ENCODE data around the gene FAM110D. TPM values are rescaled to one million over a fixed set of nuclear protein-coding genes. Genes with fewer than 3 reads are reported as not detected.

Gene FAM110D
- total RNA-seq, 4 donors from 2014 or later: 2.4 to 3.6 (median 2.7) TPM

DNA sequence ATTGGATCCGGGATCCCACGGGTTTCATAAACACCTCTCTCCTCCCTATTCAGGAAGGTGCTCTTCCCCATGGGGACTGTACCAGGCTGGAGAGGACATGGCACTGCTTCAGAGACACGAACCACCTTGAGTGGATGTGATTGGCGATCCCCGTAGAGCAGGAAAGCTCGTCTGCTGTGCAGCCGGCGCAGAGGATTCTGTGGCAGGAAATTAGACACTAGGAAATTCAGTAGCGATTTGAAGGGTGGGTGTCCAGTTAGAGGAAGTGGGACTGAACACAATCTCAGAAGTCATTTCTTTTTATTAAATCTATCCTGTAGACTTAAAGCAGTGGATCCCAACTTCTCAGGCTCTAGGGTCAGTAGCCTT is 46.5 kb upstream of the FAM110D start:
- TF ChIP-seq POLR2A (IDR thresholded peaks at IDR 0.05) (no peak), POLR2AphosphoS5 (IDR thresholded peaks at IDR 0.05) (no peak), EP300 (IDR thresholded peaks at IDR 0.05) (no peak)
- TF ChIP-seq, protein P1, sequence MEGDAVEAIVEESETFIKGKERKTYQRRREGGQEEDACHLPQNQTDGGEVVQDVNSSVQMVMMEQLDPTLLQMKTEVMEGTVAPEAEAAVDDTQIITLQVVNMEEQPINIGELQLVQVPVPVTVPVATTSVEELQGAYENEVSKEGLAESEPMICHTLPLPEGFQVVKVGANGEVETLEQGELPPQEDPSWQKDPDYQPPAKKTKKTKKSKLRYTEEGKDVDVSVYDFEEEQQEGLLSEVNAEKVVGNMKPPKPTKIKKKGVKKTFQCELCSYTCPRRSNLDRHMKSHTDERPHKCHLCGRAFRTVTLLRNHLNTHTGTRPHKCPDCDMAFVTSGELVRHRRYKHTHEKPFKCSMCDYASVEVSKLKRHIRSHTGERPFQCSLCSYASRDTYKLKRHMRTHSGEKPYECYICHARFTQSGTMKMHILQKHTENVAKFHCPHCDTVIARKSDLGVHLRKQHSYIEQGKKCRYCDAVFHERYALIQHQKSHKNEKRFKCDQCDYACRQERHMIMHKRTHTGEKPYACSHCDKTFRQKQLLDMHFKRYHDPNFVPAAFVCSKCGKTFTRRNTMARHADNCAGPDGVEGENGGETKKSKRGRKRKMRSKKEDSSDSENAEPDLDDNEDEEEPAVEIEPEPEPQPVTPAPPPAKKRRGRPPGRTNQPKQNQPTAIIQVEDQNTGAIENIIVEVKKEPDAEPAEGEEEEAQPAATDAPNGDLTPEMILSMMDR (IDR thresholded peaks at IDR 0.05): no peak
- peaks cover 25% of the 10 kb centered on the region for H3K4me1 ChIP-seq
- WGBS: 0% methylated on average over 8 of the region's 9 CpGs

DNA sequence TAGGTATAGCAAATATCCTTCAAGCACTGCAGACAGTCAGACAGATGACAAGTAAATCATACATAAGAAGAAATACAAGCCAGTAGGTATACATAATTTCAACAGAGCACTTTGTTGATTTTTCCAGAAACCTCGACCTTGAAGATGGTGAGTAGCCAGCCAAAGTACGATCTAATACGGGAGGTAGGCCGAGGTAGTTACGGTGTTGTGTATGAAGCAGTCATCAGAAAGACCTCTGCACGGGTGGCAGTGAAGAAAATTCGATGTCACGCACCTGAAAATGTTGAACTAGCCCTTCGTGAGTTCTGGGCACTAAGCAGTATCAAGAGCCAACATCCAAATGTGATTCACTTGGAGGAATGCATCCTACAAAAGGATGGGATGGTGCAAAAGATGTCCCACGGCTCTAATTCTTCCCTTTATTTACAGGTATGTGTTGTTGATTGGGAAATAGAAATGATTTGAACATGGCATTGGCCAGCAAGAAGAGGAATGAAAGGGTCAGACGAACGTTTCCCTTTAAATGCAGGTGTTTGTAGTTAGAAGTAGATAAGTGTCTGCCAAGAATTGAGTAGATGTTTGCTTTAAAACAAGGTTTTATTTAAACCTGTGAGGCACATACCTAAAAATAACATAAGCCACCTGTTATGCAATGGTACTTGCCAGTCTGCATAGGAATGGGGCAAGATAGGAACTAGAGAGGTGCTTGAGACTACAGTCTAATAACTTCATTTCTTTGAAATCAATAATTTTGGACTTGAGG is 44.5 kb upstream of the FAM110D start:
- Histone ChIP-seq H3K27me3 (no peaks in the 10 kb centered on the region), H3K27ac (no peak overlapping the region), H3K9me3 (no peaks in the 10 kb centered on the region), H3K36me3 (peaks cover 20% of the 10 kb centered on the region), H3K4me1 (peaks cover 25% of the 10 kb centered on the region), H3K4me3 (no peak overlapping the region)
- TF ChIP-seq, protein P1 (IDR thresholded peaks at IDR 0.05): no peak
- no peak for TF ChIP-seq EP300 (IDR thresholded peaks at IDR 0.05)
- no peak for TF ChIP-seq POLR2A (IDR thresholded peaks at IDR 0.05)
- TF ChIP-seq POLR2AphosphoS5 (IDR thresholded peaks at IDR 0.05): no peak
- DNase-seq (ENCODE audit: low spot score in 2 of 2): no peak
- 87% methylated on average over 12 of the region's 12 CpGs for WGBS

More for the DNA sequence above, 46.5 kb upstream of the FAM110D start:
- no peaks in the 10 kb centered on the region for H3K9me3 ChIP-seq
- H3K36me3 ChIP-seq: peaks cover 5% of the 10 kb centered on the region
- no peaks in the 10 kb centered on the region for H3K27me3 ChIP-seq
- peak overlapping the region; percentile 97 for H3K27ac ChIP-seq
- no peak for DNase-seq (ENCODE audit: low spot score in 2 of 2)
- peak overlapping the region; percentile 98 for H3K4me3 ChIP-seq

DNA sequence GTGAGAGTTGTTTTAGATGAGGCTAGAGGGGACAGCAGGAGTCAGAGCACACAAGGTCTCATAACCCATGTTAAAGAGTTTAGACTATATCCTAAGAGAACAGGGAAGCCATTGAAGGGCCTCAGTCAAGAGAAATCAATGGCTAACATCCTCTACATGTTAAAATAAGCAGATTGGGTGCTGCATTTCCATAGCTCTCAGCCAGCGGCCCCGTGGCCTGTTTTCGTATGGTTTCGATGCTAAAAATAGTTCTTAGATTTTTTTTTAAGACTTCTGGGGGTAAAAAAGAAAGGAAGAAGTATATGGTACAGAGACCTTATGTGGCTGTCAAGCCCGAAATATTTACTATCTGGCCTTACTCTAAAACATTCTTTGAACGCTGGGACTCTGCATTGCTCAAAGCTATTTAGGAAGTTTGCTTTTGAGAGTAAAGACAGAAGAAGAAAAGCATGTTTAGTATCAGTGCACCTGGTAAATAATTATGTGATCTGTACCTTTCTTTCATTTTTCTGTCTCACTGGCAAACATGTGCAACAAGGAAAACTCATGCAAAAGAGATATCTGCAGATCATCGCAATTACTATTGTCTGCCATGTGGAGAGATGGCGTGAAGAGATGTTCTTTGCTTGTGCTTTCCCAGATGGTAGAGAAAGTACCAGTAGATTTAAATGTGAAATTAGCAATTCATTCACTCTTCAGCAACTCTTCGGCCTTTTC is 38.8 kb upstream of the FAM110D start:
- Histone ChIP-seq H3K27ac (no peak overlapping the region), H3K27me3 (no peaks in the 10 kb centered on the region), H3K36me3 (peaks cover 23% of the 10 kb centered on the region), H3K4me3 (no peak overlapping the region), H3K4me1 (peaks cover 35% of the 10 kb centered on the region), H3K9me3 (no peaks in the 10 kb centered on the region)
- WGBS: 76% methylated on average over 9 of the region's 9 CpGs
- TF ChIP-seq POLR2AphosphoS5 (IDR thresholded peaks at IDR 0.05) (no peak), EP300 (IDR thresholded peaks at IDR 0.05) (no peak), POLR2A (IDR thresholded peaks at IDR 0.05) (no peak)
- TF ChIP-seq, protein P1 (IDR thresholded peaks at IDR 0.05): no peak
- DNase-seq (ENCODE audit: low spot score in 2 of 2): no peak

DNA sequence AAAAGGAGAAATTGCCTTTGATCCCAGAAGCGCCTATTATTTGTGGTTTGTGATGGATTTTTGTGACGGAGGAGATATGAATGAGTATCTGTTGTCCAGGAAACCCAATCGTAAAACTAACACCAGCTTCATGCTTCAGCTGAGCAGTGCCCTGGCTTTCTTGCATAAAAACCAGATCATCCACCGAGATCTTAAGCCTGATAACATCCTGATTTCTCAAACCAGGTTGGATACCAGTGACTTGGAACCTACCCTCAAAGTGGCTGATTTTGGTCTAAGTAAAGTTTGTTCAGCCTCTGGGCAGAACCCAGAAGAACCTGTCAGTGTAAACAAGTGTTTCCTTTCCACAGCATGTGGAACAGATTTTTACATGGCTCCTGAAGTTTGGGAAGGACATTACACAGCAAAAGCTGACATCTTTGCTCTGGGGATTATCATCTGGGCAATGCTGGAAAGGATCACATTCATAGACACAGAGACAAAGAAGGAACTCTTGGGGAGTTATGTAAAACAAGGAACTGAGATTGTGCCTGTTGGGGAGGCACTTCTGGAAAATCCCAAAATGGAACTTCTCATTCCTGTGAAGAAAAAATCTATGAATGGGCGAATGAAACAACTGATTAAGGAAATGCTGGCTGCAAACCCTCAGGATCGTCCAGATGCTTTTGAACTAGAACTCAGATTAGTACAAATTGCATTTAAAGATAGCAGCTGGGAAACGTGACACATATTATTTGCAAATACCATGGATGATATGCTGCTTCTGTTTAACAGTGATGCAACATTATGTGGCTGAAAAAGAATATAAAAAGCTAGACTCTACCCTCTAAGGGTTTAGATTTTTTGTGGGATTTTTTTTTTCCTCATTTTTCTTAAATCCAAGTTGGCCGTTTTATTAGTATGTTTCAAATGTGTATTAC is 36.8 kb upstream of the FAM110D start:
- no peak overlapping the region for H3K4me3 ChIP-seq
- no peaks in the 10 kb centered on the region for H3K9me3 ChIP-seq
- H3K4me1 ChIP-seq: peaks cover 53% of the 10 kb centered on the region
- peak overlapping the region; percentile 25 for H3K27ac ChIP-seq
- no peak for DNase-seq (ENCODE audit: low spot score in 2 of 2)
- no peaks in the 10 kb centered on the region for H3K27me3 ChIP-seq
- TF ChIP-seq POLR2A (IDR thresholded peaks at IDR 0.05) (no peak), EP300 (IDR thresholded peaks at IDR 0.05) (no peak), POLR2AphosphoS5 (IDR thresholded peaks at IDR 0.05) (no peak)
- TF ChIP-seq, protein P1 (IDR thresholded peaks at IDR 0.05): no peak
- WGBS: 50% methylated on average over 8 of the region's 8 CpGs
- peaks cover 20% of the 10 kb centered on the region for H3K36me3 ChIP-seq

All from suprapubic skin (tissue), 4 donors.